ENCODE measurements around the gene DNAH1. TPM values are rescaled to one million over a fixed set of nuclear protein-coding genes. Genes with fewer than 3 reads are reported as not detected.

Gene DNAH1
- total RNA-seq, 4 donors from 2014 or later, result 1.4 to 6.8 (median 2.0) TPM

DNA sequence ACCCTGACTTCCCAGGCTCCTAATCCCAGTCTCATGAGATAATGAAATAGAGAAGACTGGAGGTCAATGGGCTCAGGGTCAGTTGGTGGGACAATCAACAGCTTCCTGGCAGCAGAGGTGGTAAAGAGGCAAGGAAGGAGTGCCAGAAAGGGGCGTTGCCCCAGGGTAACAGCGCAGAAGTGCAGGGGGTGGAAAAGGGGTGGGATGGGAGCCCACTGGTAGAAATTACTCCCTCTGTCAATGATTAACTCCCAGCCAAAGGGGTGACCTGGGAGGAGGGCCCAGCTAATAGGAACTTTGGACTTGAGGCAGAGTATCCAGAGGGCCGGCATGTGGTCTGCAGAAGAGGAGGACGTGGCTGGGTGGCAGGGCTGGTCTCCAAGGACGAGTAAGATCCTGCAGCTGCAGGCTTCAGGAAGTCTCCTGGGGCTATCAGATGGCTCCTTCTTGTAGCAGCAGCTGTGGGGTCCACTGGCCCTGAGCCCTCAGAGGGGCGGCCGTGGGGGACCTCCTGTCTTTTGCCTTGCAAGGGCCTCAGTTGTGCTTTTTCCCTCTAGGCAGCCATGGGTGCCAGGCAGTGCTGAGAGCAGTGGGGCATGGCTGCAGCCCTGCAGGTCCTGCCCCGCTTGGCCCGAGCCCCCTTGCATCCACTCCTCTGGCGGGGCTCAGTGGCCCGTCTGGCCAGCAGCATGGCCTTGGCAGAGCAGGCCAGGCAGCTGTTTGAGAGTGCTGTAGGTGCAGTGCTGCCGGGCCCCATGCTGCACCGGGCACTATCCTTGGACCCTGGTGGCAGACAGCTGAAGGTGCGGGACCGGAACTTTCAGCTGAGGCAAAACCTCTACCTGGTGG lies 26.1 kb upstream of the DNAH1 start:
- no peaks in the 10 kb centered on the region for H3K9me3 ChIP-seq
- in situ Hi-C loops (cut with MboI; ENCODE audit: low sequenced_read_pairs in 4 of 4) (no loop called here), intact Hi-C loops (cut with DNase I; ENCODE audit: low total_unique reads) (loop anchor here (5.0 to 10.0 kb wide), 2 partner anchors 47 to 165 kb away; partner anchors contain the start of genes NISCH and TNNC1)
- no peak for TF ChIP-seq POLR2A (IDR thresholded peaks at IDR 0.05)
- TF ChIP-seq, protein P1, sequence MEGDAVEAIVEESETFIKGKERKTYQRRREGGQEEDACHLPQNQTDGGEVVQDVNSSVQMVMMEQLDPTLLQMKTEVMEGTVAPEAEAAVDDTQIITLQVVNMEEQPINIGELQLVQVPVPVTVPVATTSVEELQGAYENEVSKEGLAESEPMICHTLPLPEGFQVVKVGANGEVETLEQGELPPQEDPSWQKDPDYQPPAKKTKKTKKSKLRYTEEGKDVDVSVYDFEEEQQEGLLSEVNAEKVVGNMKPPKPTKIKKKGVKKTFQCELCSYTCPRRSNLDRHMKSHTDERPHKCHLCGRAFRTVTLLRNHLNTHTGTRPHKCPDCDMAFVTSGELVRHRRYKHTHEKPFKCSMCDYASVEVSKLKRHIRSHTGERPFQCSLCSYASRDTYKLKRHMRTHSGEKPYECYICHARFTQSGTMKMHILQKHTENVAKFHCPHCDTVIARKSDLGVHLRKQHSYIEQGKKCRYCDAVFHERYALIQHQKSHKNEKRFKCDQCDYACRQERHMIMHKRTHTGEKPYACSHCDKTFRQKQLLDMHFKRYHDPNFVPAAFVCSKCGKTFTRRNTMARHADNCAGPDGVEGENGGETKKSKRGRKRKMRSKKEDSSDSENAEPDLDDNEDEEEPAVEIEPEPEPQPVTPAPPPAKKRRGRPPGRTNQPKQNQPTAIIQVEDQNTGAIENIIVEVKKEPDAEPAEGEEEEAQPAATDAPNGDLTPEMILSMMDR (IDR thresholded peaks at IDR 0.05 in 4 of 5, conservative IDR thresholded peaks at IDR 0.05 in 1 of 5), result no peak
- DNase-seq (no peak), ATAC-seq (no peak)
- peaks cover 0 to 25% of the 10 kb centered on the region in 2 donors for H3K36me3 ChIP-seq
- H3K4me3 ChIP-seq, result no peak overlapping the region
- H3K27ac ChIP-seq, result no peak overlapping the region
- peaks cover 12 to 14% of the 10 kb centered on the region in 2 donors for H3K4me1 ChIP-seq
- H3K27me3 ChIP-seq, result no peaks in the 10 kb centered on the region

DNA sequence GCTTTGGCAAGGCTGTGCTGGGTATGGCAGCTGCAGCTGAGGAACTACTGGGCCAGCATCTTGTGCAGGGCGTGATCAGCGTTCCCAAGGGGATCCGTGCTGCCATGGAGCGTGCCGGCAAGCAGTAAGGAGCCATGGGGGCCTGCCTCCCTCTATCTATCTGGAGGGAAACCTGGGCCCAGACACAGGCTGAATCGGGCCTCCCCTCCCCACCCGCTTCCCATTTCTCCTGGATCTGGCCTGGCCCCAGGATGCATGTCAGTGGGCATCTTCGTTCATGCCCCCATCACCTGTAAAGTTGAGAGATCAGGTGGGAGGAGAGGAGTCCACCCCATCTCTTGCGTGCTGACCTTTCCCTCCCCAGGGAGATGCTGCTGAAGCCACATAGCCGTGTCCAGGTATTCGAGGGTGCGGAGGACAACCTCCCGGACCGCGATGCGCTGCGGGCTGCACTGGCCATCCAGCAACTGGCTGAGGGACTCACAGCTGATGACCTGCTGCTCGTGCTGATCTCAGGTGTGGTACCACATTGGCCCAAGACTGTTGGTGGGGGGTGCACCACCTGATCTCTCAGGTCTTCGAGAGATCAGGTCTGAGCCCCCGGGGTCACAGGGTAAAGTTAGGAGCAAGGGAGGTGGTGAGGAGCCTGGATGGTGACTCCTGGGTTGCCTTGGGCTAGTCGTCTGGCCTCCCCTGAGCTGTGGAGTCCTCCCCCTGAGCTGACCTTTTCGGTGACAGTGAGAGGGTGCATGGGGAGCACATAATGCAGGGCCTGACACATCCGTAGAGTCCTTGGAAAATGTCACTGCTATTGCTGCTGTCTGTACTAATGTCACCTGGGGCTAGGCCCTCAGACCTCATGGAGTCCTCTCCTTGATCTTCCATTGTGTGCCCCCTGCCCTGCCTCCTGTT lies 25.3 kb upstream of the DNAH1 start:
- no peak for DNase-seq
- TF ChIP-seq, protein P1 (IDR thresholded peaks at IDR 0.05 in 4 of 5, conservative IDR thresholded peaks at IDR 0.05 in 1 of 5), result no peak
- TF ChIP-seq POLR2A (IDR thresholded peaks at IDR 0.05), result no peak
- no peak for ATAC-seq
- H3K36me3 ChIP-seq, result peaks cover 0 to 25% of the 10 kb centered on the region in 2 donors
- H3K9me3 ChIP-seq, result no peaks in the 10 kb centered on the region
- intact Hi-C loops (cut with DNase I; ENCODE audit: low total_unique reads), result no loop called here
- peaks cover 12 to 14% of the 10 kb centered on the region in 2 donors for H3K4me1 ChIP-seq
- H3K4me3 ChIP-seq, result no peak overlapping the region
- H3K27ac ChIP-seq, result no peak overlapping the region
- in situ Hi-C loops (cut with MboI; ENCODE audit: low sequenced_read_pairs in 4 of 4), result no loop called here
- H3K27me3 ChIP-seq, result no peaks in the 10 kb centered on the region

DNA sequence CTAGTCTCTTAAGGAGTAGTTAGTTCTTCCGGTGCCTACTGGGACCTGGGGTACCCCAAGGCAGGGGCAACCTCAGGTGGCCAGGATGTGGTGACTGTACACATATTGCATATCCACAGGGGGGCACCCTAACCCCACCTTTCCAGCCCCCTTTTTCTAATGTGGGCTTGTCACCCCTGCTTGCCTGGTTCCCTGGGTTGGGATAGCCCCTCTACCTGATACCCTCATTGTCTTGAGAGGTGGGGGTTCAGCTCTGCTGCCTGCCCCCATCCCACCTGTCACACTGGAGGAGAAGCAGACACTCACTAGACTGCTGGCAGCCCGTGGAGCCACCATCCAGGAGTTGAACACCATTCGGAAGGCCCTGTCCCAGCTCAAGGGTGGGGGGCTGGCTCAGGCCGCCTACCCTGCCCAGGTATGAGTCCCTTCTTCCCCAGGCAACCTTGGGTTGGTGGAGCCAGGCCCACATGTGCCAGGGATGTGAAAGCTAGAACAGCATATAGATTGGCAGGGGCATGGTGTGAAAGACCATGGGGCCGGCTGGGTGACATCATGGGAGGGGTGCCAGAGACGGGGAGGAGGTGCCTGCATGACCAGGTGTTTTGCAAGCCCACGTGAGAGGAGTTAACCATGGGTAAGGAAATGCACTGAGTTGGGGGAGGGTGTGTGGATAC lies 24.5 kb upstream of the DNAH1 start:
- in situ Hi-C loops (cut with MboI; ENCODE audit: low sequenced_read_pairs in 4 of 4), result no loop called here
- H3K36me3 ChIP-seq, result peaks cover 0 to 25% of the 10 kb centered on the region in 2 donors

More for the DNA sequence above, 24.5 kb upstream of the DNAH1 start:
- Histone ChIP-seq H3K27me3 (no peaks in the 10 kb centered on the region), H3K4me1 (peaks cover 10 to 12% of the 10 kb centered on the region in 2 donors), H3K4me3 (no peak overlapping the region), H3K9me3 (no peaks in the 10 kb centered on the region), H3K27ac (no peak overlapping the region)
- ATAC-seq (no peak), DNase-seq (no peak)
- TF ChIP-seq, protein P1 (IDR thresholded peaks at IDR 0.05 in 4 of 5, conservative IDR thresholded peaks at IDR 0.05 in 1 of 5), result peak in 1 of 5 experiments; percentile 42
- no peak for TF ChIP-seq POLR2A (IDR thresholded peaks at IDR 0.05)
- intact Hi-C loops (cut with DNase I; ENCODE audit: low total_unique reads), result no loop called here
